Measurements from ENCODE around the gene LY6G5B. TPM values are rescaled to one million over a fixed set of nuclear protein-coding genes. Genes with fewer than 3 reads are reported as not detected.
A peak's percentile ranks its signal among the peaks of the same experiment; 100 is the strongest.

Gene LY6G5B
- total RNA-seq, 1 donor: 5.4 TPM

GRCh38 chr6:31663126-31663960 is 6.4 kb upstream of the LY6G5B start:
- H3K4me3 ChIP-seq (ENCODE audit: insufficient read depth, low read length): peak overlapping the region; percentile 84

DNA sequence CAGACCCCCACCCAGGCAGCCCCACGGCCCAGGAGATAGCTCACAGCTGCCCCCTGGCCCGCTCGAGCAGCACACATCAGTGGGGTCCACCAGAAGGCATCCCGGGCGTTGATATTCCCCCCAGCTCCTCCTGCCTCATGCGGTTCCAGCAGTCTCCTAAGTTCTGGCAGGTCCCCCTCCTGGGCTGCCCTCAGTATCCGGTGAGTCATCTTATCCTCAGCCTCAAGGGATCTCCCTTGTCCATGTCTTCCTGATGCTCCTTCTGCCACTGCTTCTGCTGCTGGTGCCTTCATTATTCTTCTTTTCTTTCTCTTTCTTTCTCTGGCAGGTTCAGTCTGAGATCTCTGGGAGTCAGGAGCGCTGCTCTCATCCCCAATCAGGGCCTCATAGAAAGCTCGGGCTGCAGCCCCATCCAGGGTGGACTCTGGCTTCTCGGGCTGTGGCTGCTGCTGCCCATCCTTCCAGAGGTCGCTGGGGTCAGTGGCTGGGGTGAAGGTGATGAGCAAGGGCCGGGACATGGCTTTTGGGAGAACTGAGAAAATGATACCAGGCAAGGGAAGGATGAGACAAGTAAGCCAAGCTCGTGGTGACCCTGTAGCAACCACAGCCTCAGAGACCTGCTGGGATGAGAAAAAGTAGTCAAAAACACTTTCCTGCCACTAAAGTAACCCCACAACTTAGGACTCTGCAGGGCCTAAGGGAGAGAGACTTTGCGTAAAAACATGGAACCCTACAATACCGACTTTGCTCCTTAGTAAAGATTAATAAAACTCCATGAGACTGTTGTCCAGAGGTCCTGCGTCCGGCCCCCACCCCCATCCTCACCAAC is 5.6 kb upstream of the LY6G5B start:
- Histone ChIP-seq H3K9me3 (ENCODE audit: low read depth, low read length) (no peaks in the 10 kb centered on the region), H4K20me1 (ENCODE audit: insufficient read depth, low read length) (peaks cover 19% of the 10 kb centered on the region), H3K27ac (ENCODE audit: low read depth, low read length) (peak overlapping the region; percentile 91), H3K4me2 (ENCODE audit: insufficient read depth, low read length) (peak overlapping the region; percentile 99), H3K4me1 (ENCODE audit: insufficient read depth, low read length) (peaks cover 43% of the 10 kb centered on the region), H3K4me3 (ENCODE audit: insufficient read depth, low read length) (peak overlapping the region; percentile 84), H3K36me3 (ENCODE audit: insufficient read depth, low read length) (peaks cover 31% of the 10 kb centered on the region), H3K27me3 (ENCODE audit: insufficient read depth, low read length) (no peaks in the 10 kb centered on the region), H3K79me2 (ENCODE audit: insufficient read depth, low read length) (peaks cover 64% of the 10 kb centered on the region), H2AFZ (ENCODE audit: low read length) (peak overlapping the region; percentile 92)
- peak; percentile 93 for DNase-seq (ENCODE audit: insufficient read length, low spot score, missing footprints)
- TF ChIP-seq, protein P1, sequence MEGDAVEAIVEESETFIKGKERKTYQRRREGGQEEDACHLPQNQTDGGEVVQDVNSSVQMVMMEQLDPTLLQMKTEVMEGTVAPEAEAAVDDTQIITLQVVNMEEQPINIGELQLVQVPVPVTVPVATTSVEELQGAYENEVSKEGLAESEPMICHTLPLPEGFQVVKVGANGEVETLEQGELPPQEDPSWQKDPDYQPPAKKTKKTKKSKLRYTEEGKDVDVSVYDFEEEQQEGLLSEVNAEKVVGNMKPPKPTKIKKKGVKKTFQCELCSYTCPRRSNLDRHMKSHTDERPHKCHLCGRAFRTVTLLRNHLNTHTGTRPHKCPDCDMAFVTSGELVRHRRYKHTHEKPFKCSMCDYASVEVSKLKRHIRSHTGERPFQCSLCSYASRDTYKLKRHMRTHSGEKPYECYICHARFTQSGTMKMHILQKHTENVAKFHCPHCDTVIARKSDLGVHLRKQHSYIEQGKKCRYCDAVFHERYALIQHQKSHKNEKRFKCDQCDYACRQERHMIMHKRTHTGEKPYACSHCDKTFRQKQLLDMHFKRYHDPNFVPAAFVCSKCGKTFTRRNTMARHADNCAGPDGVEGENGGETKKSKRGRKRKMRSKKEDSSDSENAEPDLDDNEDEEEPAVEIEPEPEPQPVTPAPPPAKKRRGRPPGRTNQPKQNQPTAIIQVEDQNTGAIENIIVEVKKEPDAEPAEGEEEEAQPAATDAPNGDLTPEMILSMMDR (IDR thresholded peaks at IDR 0.05; ENCODE audit: extremely low read depth, low read depth, low read length): no peak

More at GRCh38 chr6:31663126-31663960, 6.4 kb upstream of the LY6G5B start:
- H3K4me2 ChIP-seq (ENCODE audit: insufficient read depth, low read length): peak overlapping the region; percentile 99
- peaks cover 23% of the 10 kb centered on the region for H3K36me3 ChIP-seq (ENCODE audit: insufficient read depth, low read length)
- H3K27ac ChIP-seq (ENCODE audit: low read depth, low read length): peak overlapping the region; percentile 91
- H4K20me1 ChIP-seq (ENCODE audit: insufficient read depth, low read length): peaks cover 23% of the 10 kb centered on the region
- TF ChIP-seq, protein P1 (IDR thresholded peaks at IDR 0.05; ENCODE audit: extremely low read depth, low read depth, low read length): no peak
- DNase-seq (ENCODE audit: insufficient read length, low spot score, missing footprints): peak; percentile 96
- peaks cover 48% of the 10 kb centered on the region for H3K4me1 ChIP-seq (ENCODE audit: insufficient read depth, low read length)
- no peaks in the 10 kb centered on the region for H3K9me3 ChIP-seq (ENCODE audit: low read depth, low read length)
- H3K79me2 ChIP-seq (ENCODE audit: insufficient read depth, low read length): peaks cover 64% of the 10 kb centered on the region
- H2AFZ ChIP-seq (ENCODE audit: low read length): no peak overlapping the region
- H3K27me3 ChIP-seq (ENCODE audit: insufficient read depth, low read length): no peaks in the 10 kb centered on the region

DNA sequence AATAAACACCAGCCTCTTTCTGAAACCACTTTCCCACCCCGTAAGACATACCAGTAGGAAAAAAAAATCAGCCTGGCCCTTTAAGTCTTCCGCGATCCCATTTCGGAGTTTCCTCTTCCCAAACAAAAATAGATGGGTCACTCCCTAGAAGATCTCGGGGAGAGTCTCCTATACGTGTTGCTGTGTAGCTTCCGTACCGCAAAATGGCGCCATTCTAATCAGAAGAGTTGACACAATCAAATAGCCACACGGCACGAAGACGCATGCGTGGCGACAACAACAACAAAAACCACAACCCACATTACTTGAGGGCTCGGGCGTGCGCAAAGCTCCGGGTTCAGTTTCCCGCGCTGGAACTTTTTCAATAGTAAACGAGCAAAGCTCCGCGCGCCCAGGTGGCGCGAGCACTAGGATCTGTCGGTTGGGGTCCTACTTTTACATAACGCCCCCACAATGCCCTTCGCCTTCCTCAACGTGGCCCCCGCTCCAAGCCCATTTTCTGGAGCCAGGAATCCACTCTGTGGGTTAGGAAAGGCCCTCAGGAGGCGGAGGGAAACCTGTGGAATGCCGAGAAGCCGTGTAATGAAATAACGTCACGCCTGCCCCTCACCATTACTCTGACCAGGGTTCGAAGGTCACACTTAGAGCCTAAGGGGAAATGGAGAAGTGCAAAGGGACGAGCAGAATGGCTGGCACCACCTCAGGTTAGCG is 4.8 kb upstream of the LY6G5B start, which contains the start of gene GPANK1:
TSS of gene GPANK1 (minus strand) at position 208 of the 711 bp plus-strand sequence. CDS start 519 bp downstream, outside the sequence.
- Histone ChIP-seq H3K9me3 (ENCODE audit: low read depth, low read length) (no peaks in the 10 kb centered on the region), H3K36me3 (ENCODE audit: insufficient read depth, low read length) (peaks cover 39% of the 10 kb centered on the region), H2AFZ (ENCODE audit: low read length) (peak within 1 kb of the TSS; percentile 92), H3K27ac (ENCODE audit: low read depth, low read length) (peak within 1 kb of the TSS; percentile 91), H3K79me2 (ENCODE audit: insufficient read depth, low read length) (peaks cover 63% of the 10 kb centered on the region), H4K20me1 (ENCODE audit: insufficient read depth, low read length) (peaks cover 14% of the 10 kb centered on the region), H3K4me2 (ENCODE audit: insufficient read depth, low read length) (peak within 1 kb of the TSS; percentile 99), H3K4me3 (ENCODE audit: insufficient read depth, low read length) (peak within 1 kb of the TSS; percentile 84), H3K27me3 (ENCODE audit: insufficient read depth, low read length) (no peaks in the 10 kb centered on the region), H3K4me1 (ENCODE audit: insufficient read depth, low read length) (peaks cover 37% of the 10 kb centered on the region)
- peak; percentile 94 for DNase-seq (ENCODE audit: insufficient read length, low spot score, missing footprints)
- TF ChIP-seq, protein P1 (IDR thresholded peaks at IDR 0.05; ENCODE audit: extremely low read depth, low read depth, low read length): no peak

All from osteoblast (primary cell).